HEK293 (cell line): ENCODE data around the gene SGPL1.

ENCODE experiments used
- CTCF ChIA-PET: fragments of 350-600 bp; formaldehyde crosslinking; extraction: SDS; loops from one replicate; lab custom pipeline; 2021; ENCODE audit warnings: antibody characterized with exemption; lab: Yijun Ruan, JAX
- POLR2A ChIA-PET: fragments of 300-600 bp; formaldehyde crosslinking; extraction: SDS; loops from one replicate; lab custom pipeline; 2020; ENCODE audit warnings: antibody characterized with exemption, inconsistent platforms; lab: Yijun Ruan, JAX
- H3K27ac ChIP-seq: fragments of 200-500 bp; sonication (Bioruptor generic); 2 replicates; pipeline ENCODE4 v1.5.1; 2014; ENCODE audit warnings: low read depth, low read length, control low read depth, inconsistent platforms; ENCODE audit errors: extremely low read depth
- H3K36me3 ChIP-seq, 2 experiments: fragments of 200-500 bp in 1 of 2; sonication (Bioruptor generic) in 1 of 2; 1 replicate in 1 of 2; 2 replicates in 1 of 2; pipeline ENCODE4 v1.5.1; 2014 to 2017; ENCODE audit warnings: inconsistent platforms in 2 of 2, low read length in 2 of 2; ENCODE audit not compliant: control insufficient read depth in 2 of 2, insufficient read depth in 1 of 2
- H3K4me1 ChIP-seq: fragments of 200-500 bp; sonication (Bioruptor generic); 2 replicates; pipeline ENCODE4 v1.5.1; 2014; ENCODE audit warnings: mild to moderate bottlenecking, low read length, inconsistent platforms; ENCODE audit not compliant: control insufficient read depth, insufficient read depth
- H3K4me3 ChIP-seq: 2 replicates; pipeline ENCODE4 v1.5.1; 2011; ENCODE audit warnings: low read depth, mild to moderate bottlenecking, control low read depth, low read length, moderate library complexity
- H3K9me3 ChIP-seq: fragments of 200-500 bp; sonication (Bioruptor generic); 2 replicates; pipeline ENCODE4 v1.5.1; 2014; ENCODE audit warnings: low read depth, low read length, inconsistent platforms; ENCODE audit not compliant: control insufficient read depth, insufficient read depth
- BCL11A ChIP-seq: fragments of 450-650 bp; formaldehyde crosslinking; IDR thresholded peaks from 2 replicates; pipeline ENCODE4 v1.5.1; 2016; ENCODE audit warnings: low read depth, missing biosample characterization, missing genetic modification characterization
- BCL11B ChIP-seq: fragments of 450-650 bp; formaldehyde crosslinking; IDR thresholded peaks from 2 replicates; pipeline ENCODE4 v1.5.1; 2016; ENCODE audit warnings: low read depth, missing biosample characterization, missing genetic modification characterization
- BCL6B ChIP-seq: fragments of 450-650 bp; formaldehyde crosslinking; IDR thresholded peaks from 2 replicates; pipeline ENCODE4 v1.5.1; 2017; ENCODE audit warnings: missing biosample characterization, missing genetic modification characterization
- KLF1 ChIP-seq: fragments of 450-650 bp; formaldehyde crosslinking; IDR thresholded peaks from 2 replicates; pipeline ENCODE4 v1.5.1; 2016; ENCODE audit warnings: missing biosample characterization, missing genetic modification characterization
- KLF7 ChIP-seq: fragments of 450-650 bp; formaldehyde crosslinking; IDR thresholded peaks from 2 replicates; pipeline ENCODE4 v1.5.1; 2016; ENCODE audit warnings: missing biosample characterization, missing genetic modification characterization, borderline replicate concordance
- PBX3 ChIP-seq: sonication (generic); formaldehyde crosslinking; IDR thresholded peaks from 2 replicates; pipeline ENCODE4 v1.8.1; 2022; ENCODE audit warnings: mild to moderate bottlenecking, moderate library complexity, missing genetic modification reagents
- TSHZ1 ChIP-seq: fragments of 450-650 bp; formaldehyde crosslinking; IDR thresholded peaks from 2 replicates; pipeline ENCODE4 v1.5.1; 2016; ENCODE audit warnings: missing biosample characterization, missing genetic modification characterization, borderline replicate concordance
- ZBTB20 ChIP-seq: fragments of 450-650 bp; formaldehyde crosslinking; IDR thresholded peaks from 2 replicates; pipeline ENCODE4 v1.5.1; 2016; ENCODE audit warnings: missing biosample characterization, missing genetic modification characterization
- ZBTB48 ChIP-seq: fragments of 450-650 bp; formaldehyde crosslinking; IDR thresholded peaks from 2 replicates; pipeline ENCODE4 v1.5.1; 2016; ENCODE audit warnings: missing biosample characterization, missing genetic modification characterization
- ZBTB7A ChIP-seq: fragments of 450-650 bp; formaldehyde crosslinking; IDR thresholded peaks from 2 replicates; pipeline ENCODE4 v1.5.1; 2016; ENCODE audit warnings: low read depth, missing biosample characterization, missing genetic modification characterization
- ZFP37 ChIP-seq: fragments of 450-650 bp; formaldehyde crosslinking; IDR thresholded peaks from 2 replicates; pipeline ENCODE4 v1.5.1; 2016; ENCODE audit warnings: missing biosample characterization, missing genetic modification characterization
- ZIC2 ChIP-seq: fragments of 450-650 bp; formaldehyde crosslinking; IDR thresholded peaks from 2 replicates; pipeline ENCODE4 v1.5.1; 2016; ENCODE audit warnings: missing biosample characterization, missing genetic modification characterization
- ZNF24 ChIP-seq: fragments of 450-650 bp; formaldehyde crosslinking; IDR thresholded peaks from 2 replicates; pipeline ENCODE4 v1.5.1; 2016; ENCODE audit warnings: missing biosample characterization, missing genetic modification characterization
- ZNF324 ChIP-seq: fragments of 450-650 bp; formaldehyde crosslinking; IDR thresholded peaks from 2 replicates; pipeline ENCODE4 v1.5.1; 2016; ENCODE audit warnings: missing biosample characterization, missing genetic modification characterization
- ZNF391 ChIP-seq: fragments of 450-650 bp; formaldehyde crosslinking; IDR thresholded peaks from 2 replicates; pipeline ENCODE4 v1.5.1; 2016; ENCODE audit warnings: low read depth, missing biosample characterization, missing genetic modification characterization, borderline replicate concordance
- ZNF394 ChIP-seq: fragments of 450-650 bp; formaldehyde crosslinking; IDR thresholded peaks from 2 replicates; pipeline ENCODE4 v1.5.1; 2016; ENCODE audit warnings: missing biosample characterization, missing genetic modification characterization, mild to moderate bottlenecking, moderate library complexity, borderline replicate concordance
- ZNF501 ChIP-seq: fragments of 450-650 bp; formaldehyde crosslinking; IDR thresholded peaks from 2 replicates; pipeline ENCODE4 v1.5.1; 2016; ENCODE audit warnings: missing biosample characterization, missing genetic modification characterization
- ZNF639 ChIP-seq: fragments of 450-650 bp; formaldehyde crosslinking; IDR thresholded peaks from 2 replicates; pipeline ENCODE4 v1.5.1; 2016; ENCODE audit warnings: missing biosample characterization, missing genetic modification characterization
- ZNF654 ChIP-seq: fragments of 450-650 bp; formaldehyde crosslinking; IDR thresholded peaks from 2 replicates; pipeline ENCODE4 v1.5.1; 2016; ENCODE audit warnings: low read depth, missing biosample characterization, missing genetic modification characterization
- ZNF677 ChIP-seq: fragments of 450-650 bp; IDR thresholded peaks from 2 replicates; pipeline ENCODE4 v1.5.0; 2018; ENCODE audit warnings: missing biosample characterization, mild to moderate bottlenecking, missing genetic modification characterization, moderate library complexity
- ZNF76 ChIP-seq: fragments of 450-650 bp; formaldehyde crosslinking; IDR thresholded peaks from 2 replicates; pipeline ENCODE4; 2016; ENCODE audit warnings: low read depth, missing biosample characterization, missing genetic modification characterization, borderline replicate concordance
- ZNF768 ChIP-seq: fragments of 450-650 bp; formaldehyde crosslinking; IDR thresholded peaks from 2 replicates; pipeline ENCODE4 v1.5.1; 2018; ENCODE audit warnings: missing biosample characterization, mild to moderate bottlenecking, missing genetic modification characterization
- ZNF792 ChIP-seq: fragments of 450-650 bp; formaldehyde crosslinking; IDR thresholded peaks from 2 replicates; pipeline ENCODE4 v1.5.1; 2016; ENCODE audit warnings: missing biosample characterization, missing genetic modification characterization
- TF ChIP-seq, protein P1 (sequence below): fragments of 450-650 bp; formaldehyde crosslinking; conservative IDR thresholded peaks from 2 replicates; pipeline ENCODE4 v1.5.1; 2016; ENCODE audit warnings: low read depth, missing biosample characterization, missing genetic modification characterization

Gene SGPL1

DNA sequence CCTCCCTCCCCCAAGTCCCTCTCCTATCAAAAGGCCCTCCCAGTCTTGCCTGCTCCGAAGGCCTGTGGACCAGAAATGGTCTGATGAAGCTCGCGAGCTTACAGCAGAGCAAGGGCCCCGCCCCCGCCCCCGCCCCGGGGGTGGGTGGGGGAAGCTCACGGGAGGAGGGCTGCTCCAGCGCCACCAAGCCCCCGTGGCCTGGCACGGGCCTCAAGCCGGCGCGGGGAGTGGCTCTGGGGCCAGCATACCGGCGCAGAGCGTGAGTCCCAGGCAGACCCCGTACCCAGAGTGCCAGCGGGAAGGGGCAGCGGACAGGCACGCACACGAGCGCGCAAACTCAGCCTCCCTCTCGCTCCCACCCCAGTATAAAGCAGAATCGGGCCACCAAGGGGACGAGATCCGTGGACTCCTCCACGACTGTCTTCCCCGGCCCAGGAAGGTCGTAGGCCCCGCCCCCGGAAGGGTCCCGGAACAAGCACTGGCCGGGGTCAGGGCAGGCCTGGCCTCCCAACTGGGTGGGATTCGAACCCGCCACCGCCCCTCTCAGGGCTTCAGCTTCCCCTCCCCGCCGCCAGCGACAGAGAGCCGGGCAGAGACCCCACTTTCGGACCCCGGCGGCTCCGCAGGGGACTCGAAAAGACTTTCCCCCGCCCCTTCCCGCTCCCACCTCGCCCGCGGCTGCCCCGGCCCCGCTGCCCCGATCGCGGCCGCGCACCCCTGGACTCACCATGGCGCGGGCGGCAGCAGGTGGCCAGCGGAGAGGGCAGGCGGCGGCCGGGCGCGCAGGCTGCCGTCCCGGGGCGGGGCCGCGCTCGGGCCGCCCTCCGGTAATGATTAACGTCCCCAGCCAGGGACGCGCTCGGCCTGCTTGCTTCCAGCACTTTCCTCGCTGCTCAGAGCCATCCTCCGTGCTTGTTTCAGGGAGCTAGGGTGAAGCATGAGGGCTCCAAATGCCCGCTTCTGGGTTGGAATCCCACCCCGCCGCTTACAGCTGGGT lies 72.4 kb downstream of the SGPL1 start, which contains the start of gene PCBD1:
Gene PCBD1 (minus strand): TSS at position 762 of the 997 bp plus-strand sequence. CDS start 32 bp downstream, at position 730.
- H3K4me3 ChIP-seq = peak within 1 kb of the TSS; percentile 50
- CTCF ChIA-PET = interaction anchor here (0.6 to 4.8 kb wide), 6 partner anchors 8 to 427 kb away, joined by 3 to 19 read pairs (median 4); no protein-coding TSS in a partner anchor
- H3K27ac ChIP-seq = peak within 1 kb of the TSS; percentile 55
- no peaks in the 10 kb centered on the region for H3K9me3 ChIP-seq
- H3K36me3 ChIP-seq = peaks cover 12 to 28% of the 10 kb centered on the region in 2 experiments
- peaks cover 4% of the 10 kb centered on the region for H3K4me1 ChIP-seq
- POLR2A ChIA-PET = interaction anchor here (0.7 to 1.7 kb wide), 5 partner anchors 15 to 397 kb away, joined by 3 to 6 read pairs (median 3); no protein-coding TSS in a partner anchor
- peak; percentile 41; the same call in 1 of the 2 replicates for TF ChIP-seq ZBTB7A (tag by site-specific recombination)
- TF ChIP-seq BCL6B (tag by site-specific recombination) = no peak
- 0 out of 2 replicates have a peak, but pooled peaks have one; percentile 58 for TF ChIP-seq ZFP37 (tag by site-specific recombination)
- 0 out of 2 replicates have a peak, but pooled peaks have one; percentile 37 for TF ChIP-seq BCL11B (tag by site-specific recombination)
- TF ChIP-seq BCL11A (tag by site-specific recombination) = 0 out of 2 replicates have a peak, but pooled peaks have one; percentile 64
- TF ChIP-seq, protein P1, sequence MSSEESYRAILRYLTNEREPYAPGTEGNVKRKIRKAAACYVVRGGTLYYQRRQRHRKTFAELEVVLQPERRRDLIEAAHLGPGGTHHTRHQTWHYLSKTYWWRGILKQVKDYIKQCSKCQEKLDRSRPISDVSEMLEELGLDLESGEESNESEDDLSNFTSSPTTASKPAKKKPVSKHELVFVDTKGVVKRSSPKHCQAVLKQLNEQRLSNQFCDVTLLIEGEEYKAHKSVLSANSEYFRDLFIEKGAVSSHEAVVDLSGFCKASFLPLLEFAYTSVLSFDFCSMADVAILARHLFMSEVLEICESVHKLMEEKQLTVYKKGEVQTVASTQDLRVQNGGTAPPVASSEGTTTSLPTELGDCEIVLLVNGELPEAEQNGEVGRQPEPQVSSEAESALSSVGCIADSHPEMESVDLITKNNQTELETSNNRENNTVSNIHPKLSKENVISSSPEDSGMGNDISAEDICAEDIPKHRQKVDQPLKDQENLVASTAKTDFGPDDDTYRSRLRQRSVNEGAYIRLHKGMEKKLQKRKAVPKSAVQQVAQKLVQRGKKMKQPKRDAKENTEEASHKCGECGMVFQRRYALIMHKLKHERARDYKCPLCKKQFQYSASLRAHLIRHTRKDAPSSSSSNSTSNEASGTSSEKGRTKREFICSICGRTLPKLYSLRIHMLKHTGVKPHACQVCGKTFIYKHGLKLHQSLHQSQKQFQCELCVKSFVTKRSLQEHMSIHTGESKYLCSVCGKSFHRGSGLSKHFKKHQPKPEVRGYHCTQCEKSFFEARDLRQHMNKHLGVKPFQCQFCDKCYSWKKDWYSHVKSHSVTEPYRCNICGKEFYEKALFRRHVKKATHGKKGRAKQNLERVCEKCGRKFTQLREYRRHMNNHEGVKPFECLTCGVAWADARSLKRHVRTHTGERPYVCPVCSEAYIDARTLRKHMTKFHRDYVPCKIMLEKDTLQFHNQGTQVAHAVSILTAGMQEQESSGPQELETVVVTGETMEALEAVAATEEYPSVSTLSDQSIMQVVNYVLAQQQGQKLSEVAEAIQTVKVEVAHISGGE (tag by site-specific recombination) = peak; percentile 70
- TF ChIP-seq ZBTB48 = peak; percentile 63
- no peak for TF ChIP-seq ZNF768 (tag by site-specific recombination)
- TF ChIP-seq ZNF324 (tag by site-specific recombination) = peak; percentile 62; the same call in 1 of the 2 replicates
- no peak for TF ChIP-seq ZNF654 (tag by site-specific recombination)
- TF ChIP-seq PBX3 (CRISPR knock-in tag) = 0 out of 2 replicates have a peak, but pooled peaks have one; percentile 47
- TF ChIP-seq ZIC2 = peak; percentile 59
- TF ChIP-seq TSHZ1 (tag by site-specific recombination) = no peak
- 0 out of 2 replicates have a peak, but pooled peaks have one; percentile 41 for TF ChIP-seq ZNF639
- peak; percentile 65; the same call in 1 of the 2 replicates for TF ChIP-seq KLF7
- TF ChIP-seq ZNF394 (tag by site-specific recombination) = peak; percentile 48; the same call in 1 of the 2 replicates
- TF ChIP-seq ZNF501 = peak; percentile 77
- TF ChIP-seq ZNF391 (tag by site-specific recombination) = 0 out of 2 replicates have a peak, but pooled peaks have one; percentile 74
- peak; percentile 86 for TF ChIP-seq KLF1 (tag by site-specific recombination)
- TF ChIP-seq ZNF792 (tag by site-specific recombination) = no peak; the same call in 1 of the 2 replicates
- peak; percentile 51 for TF ChIP-seq ZNF76 (tag by site-specific recombination)
- 0 out of 2 replicates have a peak, but pooled peaks have one; percentile 6 for TF ChIP-seq ZNF677 (tag by site-specific recombination)
- TF ChIP-seq ZBTB20 = peak; percentile 98
- peak; percentile 63; the same call in 1 of the 2 replicates for TF ChIP-seq ZNF24 (tag by site-specific recombination)
